Panc1 (cell line): ENCODE data around the gene LENG8.

ENCODE experiments used
- CTCF ChIP-seq: fragments of 450-650 bp; IDR thresholded peaks from 2 replicates; pipeline ENCODE4 v1.5.1; 2017; ENCODE audit warnings: mild to moderate bottlenecking
- POLR2AphosphoS5 ChIP-seq: IDR thresholded peaks from 2 replicates; pipeline ENCODE4 v1.6.1; 2012; ENCODE audit warnings: mild to moderate bottlenecking, low read depth, low read length, moderate library complexity
- REST ChIP-seq, 2 experiments: IDR thresholded peaks; 2 replicates each; pipeline ENCODE4 v1.6.1; 2011 to 2012; ENCODE audit warnings: low read depth in 2 of 2, control low read depth in 1 of 2, low read length in 1 of 2, mild to moderate bottlenecking in 1 of 2, moderate library complexity in 1 of 2; ENCODE audit not compliant: insufficient read depth in 1 of 2
- TCF7L2 ChIP-seq: IDR thresholded peaks from 2 replicates; pipeline ENCODE4 v1.6.1; 2011; ENCODE audit warnings: mild to moderate bottlenecking, low read depth, low read length, inconsistent platforms

GRCh38 chr19:54457773-54458647, 9.0 kb downstream of the LENG8 start:
- no peak for TF ChIP-seq CTCF
- no peak; the same call in 1 of the 2 replicates for TF ChIP-seq POLR2AphosphoS5
- no peak for TF ChIP-seq REST (IDR thresholded peaks at IDR 0.05; ENCODE audit: insufficient read depth in 1 of 2, low read depth in 2 of 2, low read length in 1 of 2)
- TF ChIP-seq TCF7L2, result no peak
